Calu3 (cell line): ENCODE results near the gene IQCN. TPM values are rescaled to one million over a fixed set of nuclear protein-coding genes. Genes with fewer than 3 reads are reported as not detected.

Source experiments
- BruUV-seq: library from RNA; stranded (reverse); fragments of 400-500 nt; replicated peaks from 2 replicates; lab custom pipeline; 2021; lab: Mats Ljungman, UMichigan
- CTCF ChIA-PET: fragments of 300-600 bp; sonication (Branson Sonifier 250); formaldehyde crosslinking; loops from one replicate; lab custom pipeline; 2022; ENCODE audit warnings: antibody characterized with exemption; lab: Charles Lee
- DNase-seq: peaks from one replicate; pipeline ENCODE4 v3.0.0; 2022
- H3K27ac Mint-ChIP-seq: one replicate; pipeline ENCODE4 v1.8.0; 2022; ENCODE audit warnings: mixed read lengths; ENCODE audit not compliant: unreplicated experiment
- H3K27me3 Mint-ChIP-seq: one replicate; pipeline ENCODE4 v1.8.0; 2022; ENCODE audit warnings: mixed read lengths; ENCODE audit not compliant: unreplicated experiment
- H3K36me3 Mint-ChIP-seq: one replicate; pipeline ENCODE4 v1.8.0; 2022; ENCODE audit warnings: mild to moderate bottlenecking, moderate library complexity, mixed read lengths; ENCODE audit not compliant: insufficient read depth, unreplicated experiment
- H3K4me1 Mint-ChIP-seq: one replicate; pipeline ENCODE4 v1.8.0; 2022; ENCODE audit warnings: mild to moderate bottlenecking, low read depth, mixed read lengths; ENCODE audit not compliant: unreplicated experiment
- H3K4me3 Mint-ChIP-seq: one replicate; pipeline ENCODE4 v1.8.0; 2022; ENCODE audit warnings: mild to moderate bottlenecking, low read depth, moderate library complexity, mixed read lengths; ENCODE audit not compliant: unreplicated experiment
- H3K9me3 Mint-ChIP-seq: one replicate; pipeline ENCODE4 v1.8.0; 2022; ENCODE audit warnings: low read depth, mixed read lengths; ENCODE audit not compliant: unreplicated experiment
- intact Hi-C: fragments of 100-400 bp; cut with micrococcal nuclease; formaldehyde crosslinking; loops from one replicate; pipeline ENCODE4 v1.10.0; 2022; ENCODE audit not compliant: unreplicated experiment
- total RNA-seq: library from RNA; stranded (reverse); gene quantifications from 2 replicates; pipeline ENCODE4 v1.2.3, GENCODE V29; 2022
- TF ChIP-seq, protein P1 (sequence below): fragments of 200-600 bp; IDR thresholded peaks from one replicate; pipeline ENCODE4 v1.8.0; 2022; ENCODE audit warnings: antibody characterized with exemption; ENCODE audit not compliant: unreplicated experiment

The IQCN gene
- total RNA-seq, 1 experiment from 2014 or later, result 1.6 TPM

DNA sequence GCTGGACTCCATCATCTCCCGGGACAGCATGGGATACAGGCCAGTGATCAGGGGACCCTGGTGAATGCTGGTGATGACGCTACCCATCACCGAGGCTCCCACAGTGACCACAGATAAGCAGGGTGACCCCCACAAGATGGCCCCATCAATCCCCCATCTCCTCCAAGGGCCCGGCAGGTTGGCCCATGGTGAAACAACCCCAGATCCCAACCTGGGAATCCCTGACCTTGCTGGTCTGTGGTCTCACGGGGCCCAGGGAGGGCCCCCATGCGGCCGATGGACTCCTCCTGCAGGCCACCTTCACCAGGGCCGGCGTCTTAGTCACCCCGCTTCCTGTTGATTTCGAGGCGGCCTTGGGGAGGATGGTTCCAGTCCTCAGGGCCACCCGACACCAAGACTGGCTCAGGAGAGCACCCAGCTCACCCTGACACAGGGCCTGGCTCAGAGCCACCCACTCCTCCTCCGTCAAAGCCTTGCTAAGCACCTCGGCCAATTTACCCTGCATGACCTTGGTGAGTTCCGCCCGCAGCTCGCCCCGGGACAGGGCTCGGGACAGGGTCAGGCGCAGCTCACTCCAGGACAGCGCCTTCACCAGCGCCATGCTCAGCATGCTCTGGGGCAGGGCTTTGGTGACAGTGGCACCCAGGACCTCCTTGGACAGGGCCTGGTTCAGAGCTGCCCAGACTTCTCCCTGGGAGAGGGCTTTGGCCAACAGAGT, 10.0 kb downstream of the IQCN start:
- BruUV-seq, result no TSS peak
- intact Hi-C loops, result no loop called here
- Mint-ChIP-seq H3K36me3 (peaks cover 5% of the 10 kb centered on the region), H3K4me3 (no peak overlapping the region), H3K27ac (no peak overlapping the region), H3K4me1 (no peaks in the 10 kb centered on the region), H3K9me3 (no peaks in the 10 kb centered on the region), H3K27me3 (no peaks in the 10 kb centered on the region)
- no peak for DNase-seq
- TF ChIP-seq, protein P1, sequence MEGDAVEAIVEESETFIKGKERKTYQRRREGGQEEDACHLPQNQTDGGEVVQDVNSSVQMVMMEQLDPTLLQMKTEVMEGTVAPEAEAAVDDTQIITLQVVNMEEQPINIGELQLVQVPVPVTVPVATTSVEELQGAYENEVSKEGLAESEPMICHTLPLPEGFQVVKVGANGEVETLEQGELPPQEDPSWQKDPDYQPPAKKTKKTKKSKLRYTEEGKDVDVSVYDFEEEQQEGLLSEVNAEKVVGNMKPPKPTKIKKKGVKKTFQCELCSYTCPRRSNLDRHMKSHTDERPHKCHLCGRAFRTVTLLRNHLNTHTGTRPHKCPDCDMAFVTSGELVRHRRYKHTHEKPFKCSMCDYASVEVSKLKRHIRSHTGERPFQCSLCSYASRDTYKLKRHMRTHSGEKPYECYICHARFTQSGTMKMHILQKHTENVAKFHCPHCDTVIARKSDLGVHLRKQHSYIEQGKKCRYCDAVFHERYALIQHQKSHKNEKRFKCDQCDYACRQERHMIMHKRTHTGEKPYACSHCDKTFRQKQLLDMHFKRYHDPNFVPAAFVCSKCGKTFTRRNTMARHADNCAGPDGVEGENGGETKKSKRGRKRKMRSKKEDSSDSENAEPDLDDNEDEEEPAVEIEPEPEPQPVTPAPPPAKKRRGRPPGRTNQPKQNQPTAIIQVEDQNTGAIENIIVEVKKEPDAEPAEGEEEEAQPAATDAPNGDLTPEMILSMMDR, result no peak
- CTCF ChIA-PET, result no interaction called here

DNA sequence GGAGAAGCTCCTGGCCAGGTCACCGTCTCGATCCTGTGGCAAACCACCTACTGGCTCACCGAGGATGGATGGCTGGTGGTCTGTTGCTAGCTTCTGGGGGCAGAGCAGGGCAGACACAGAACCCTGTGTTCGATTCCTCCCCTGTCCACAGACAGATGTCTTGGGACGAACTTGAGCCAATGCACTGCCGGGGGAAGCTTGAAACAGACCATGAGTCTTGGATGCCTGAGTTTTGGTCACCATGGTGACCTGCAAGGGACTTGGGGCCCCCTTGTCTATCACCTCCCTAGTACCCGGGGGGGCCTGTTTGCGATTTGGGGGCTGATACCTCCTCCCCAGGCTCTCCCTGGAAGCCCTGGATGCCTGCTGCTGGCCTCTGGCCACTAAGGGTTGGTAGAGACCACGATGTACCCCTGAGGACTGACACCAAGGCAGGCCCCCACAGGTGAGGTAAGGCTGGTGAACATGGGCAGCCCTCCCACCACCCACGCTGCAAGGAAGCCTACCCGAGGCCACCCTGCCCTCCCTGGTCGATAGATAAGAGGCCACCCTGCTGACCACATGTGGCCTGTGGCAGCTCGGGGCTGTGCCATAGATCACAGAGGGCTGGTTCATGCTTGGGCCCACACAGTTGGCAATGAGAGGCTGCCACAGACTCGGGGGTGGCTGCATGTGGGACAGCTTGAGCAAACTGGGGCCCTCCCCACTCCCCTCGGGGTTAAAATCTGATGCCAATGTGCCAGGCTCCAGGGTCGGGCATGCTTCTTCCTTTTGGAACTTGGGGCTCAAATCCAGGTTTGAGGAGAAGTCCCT, 10.7 kb downstream of the IQCN start:
- no peaks in the 10 kb centered on the region for H3K27me3 Mint-ChIP-seq
- BruUV-seq, result no TSS peak
- DNase-seq, result no peak
- H3K4me1 Mint-ChIP-seq, result no peaks in the 10 kb centered on the region
- H3K4me3 Mint-ChIP-seq, result no peak overlapping the region
- no peak overlapping the region for H3K27ac Mint-ChIP-seq
- TF ChIP-seq, protein P1, result no peak
- CTCF ChIA-PET, result no interaction called here
- peaks cover 5% of the 10 kb centered on the region for H3K36me3 Mint-ChIP-seq
- no peaks in the 10 kb centered on the region for H3K9me3 Mint-ChIP-seq
- intact Hi-C loops, result no loop called here

DNA sequence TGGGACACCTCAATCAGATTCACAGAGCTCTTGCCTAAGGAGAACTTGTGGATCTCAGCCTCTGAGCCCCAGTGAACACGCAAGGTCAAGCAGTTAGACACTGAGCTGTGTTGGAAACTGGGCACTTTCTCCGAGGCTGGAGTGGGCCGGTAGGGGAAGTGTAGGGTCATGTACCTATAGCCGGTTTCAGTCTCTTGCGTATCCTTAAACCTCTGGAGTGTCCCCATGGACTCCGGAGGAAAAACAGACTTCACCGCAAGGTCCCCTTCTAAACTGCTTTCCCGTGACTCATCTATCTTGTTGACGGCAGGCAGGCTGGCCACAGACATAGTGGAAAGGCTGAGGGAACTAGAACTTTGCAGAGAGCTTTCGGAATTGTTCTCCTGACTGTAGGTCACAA, 11.3 kb downstream of the IQCN start:
- H3K9me3 Mint-ChIP-seq, result no peaks in the 10 kb centered on the region
- H3K4me1 Mint-ChIP-seq, result no peaks in the 10 kb centered on the region
- no peaks in the 10 kb centered on the region for H3K27me3 Mint-ChIP-seq
- intact Hi-C loops, result no loop called here
- DNase-seq, result no peak
- CTCF ChIA-PET, result no interaction called here
- no peak overlapping the region for H3K27ac Mint-ChIP-seq
- TF ChIP-seq, protein P1, result no peak
- H3K4me3 Mint-ChIP-seq, result no peak overlapping the region
- peaks cover 5% of the 10 kb centered on the region for H3K36me3 Mint-ChIP-seq
- BruUV-seq, result no TSS peak

DNA sequence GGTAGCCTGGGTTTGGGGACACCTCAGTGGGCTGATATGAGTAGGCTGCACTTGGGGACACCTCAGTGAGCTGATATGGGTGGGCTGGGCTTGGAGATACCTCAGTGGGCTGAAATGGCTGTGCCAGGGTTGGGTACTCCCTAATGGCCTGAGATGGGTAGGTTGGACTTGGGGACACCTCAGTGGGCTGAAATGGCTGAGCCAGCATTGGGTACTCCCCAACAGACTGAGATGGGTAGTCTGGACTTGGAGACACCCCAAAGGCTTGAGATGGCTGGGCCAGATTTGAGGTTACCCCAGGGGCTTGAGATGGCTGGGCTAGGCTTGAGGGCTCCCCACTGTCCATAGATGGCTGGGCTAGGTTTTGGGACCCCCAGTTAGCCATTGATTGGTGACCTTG, 12.1 kb downstream of the IQCN start:
- no peak overlapping the region for H3K4me3 Mint-ChIP-seq
- no peak for DNase-seq
- no peaks in the 10 kb centered on the region for H3K27me3 Mint-ChIP-seq
- CTCF ChIA-PET, result no interaction called here
- BruUV-seq, result no TSS peak
- H3K36me3 Mint-ChIP-seq, result peaks cover 5% of the 10 kb centered on the region
- TF ChIP-seq, protein P1, result no peak
- H3K4me1 Mint-ChIP-seq, result no peaks in the 10 kb centered on the region
- intact Hi-C loops, result no loop called here
- H3K27ac Mint-ChIP-seq, result no peak overlapping the region
- no peaks in the 10 kb centered on the region for H3K9me3 Mint-ChIP-seq
